ENCODE data around the gene KLHL4.

The KLHL4 gene

GRCh38 chrX:87706134-87706533 is 188.5 kb downstream of the KLHL4 start:
- Histone ChIP-seq H3K9ac (ENCODE audit: low read length) (no peak overlapping the region), H3K4me1 (ENCODE audit: control insufficient read depth, insufficient read depth, low read length) (no peaks in the 10 kb centered on the region; the same call in 1 of the 2 replicates), H3K27me3 (ENCODE audit: control insufficient read depth, insufficient read depth, low read length) (no peaks in the 10 kb centered on the region), H3K36me3 (ENCODE audit: control insufficient read depth, insufficient read depth, low read length) (no peaks in the 10 kb centered on the region), H3K27ac (ENCODE audit: low read depth, low read length) (no peak overlapping the region), H3K4me3 (ENCODE audit: low read depth, low read length) (no peak overlapping the region), H3K9me3 (ENCODE audit: control insufficient read depth, insufficient read depth, low read depth, low read length) (peaks cover 42% of the 10 kb centered on the region)

- no peaks in the 10 kb centered on the region for H3K27me3 ChIP-seq (ENCODE audit: control insufficient read depth, insufficient read depth, low read length)
- no peak overlapping the region for H3K9ac ChIP-seq (ENCODE audit: low read length)
- no peaks in the 10 kb centered on the region for H3K4me1 ChIP-seq (ENCODE audit: control insufficient read depth, insufficient read depth, low read length)
- peaks cover 54% of the 10 kb centered on the region for H3K9me3 ChIP-seq (ENCODE audit: control insufficient read depth, insufficient read depth, low read depth, low read length)
- H3K4me3 ChIP-seq (ENCODE audit: low read depth, low read length) = no peak overlapping the region
- H3K36me3 ChIP-seq (ENCODE audit: control insufficient read depth, insufficient read depth, low read length) = no peaks in the 10 kb centered on the region
- H3K27ac ChIP-seq (ENCODE audit: low read depth, low read length) = no peak overlapping the region
Observed at GRCh38 chrX:87710580-87710979, 193.0 kb downstream of the KLHL4 start.

Measured in HUES6 (cell line).